ENCODE measurements around the gene IDH3B.
"Not testable (repeated sequence)": the region's sequence is repeated elsewhere in the genome, so short reads cannot be mapped to it uniquely, and the experiment has no call there.

Gene IDH3B

GRCh38 chr20:2663887-2664719, at the start of gene IDH3B:
IDH3B (minus strand) TSS chr20:2664216; CDS start chr20:2664188, 28 bp downstream.
- DNase-seq (ENCODE audit: low spot score): peak; percentile 95

DNA sequence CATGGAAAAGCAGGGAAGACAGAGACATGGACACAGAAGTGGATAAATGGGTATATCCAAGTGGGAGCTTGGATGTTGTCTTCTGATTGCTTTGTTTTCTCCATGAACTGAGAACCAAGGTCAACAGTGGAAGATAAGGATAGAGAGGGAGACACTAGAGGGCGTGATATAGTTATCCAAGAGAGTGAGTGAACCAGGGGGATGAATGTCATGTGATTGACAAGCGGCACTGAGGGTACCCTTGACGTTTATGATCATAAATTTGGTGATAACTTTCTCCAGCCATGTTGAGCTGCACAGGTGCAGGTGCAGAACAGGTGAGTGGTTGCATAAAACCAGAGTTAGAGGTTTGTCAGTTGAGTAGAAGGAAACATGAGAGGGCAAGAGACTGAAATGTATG, 49.3 kb upstream of the IDH3B start:
- no peak for DNase-seq (ENCODE audit: low spot score)

DNA sequence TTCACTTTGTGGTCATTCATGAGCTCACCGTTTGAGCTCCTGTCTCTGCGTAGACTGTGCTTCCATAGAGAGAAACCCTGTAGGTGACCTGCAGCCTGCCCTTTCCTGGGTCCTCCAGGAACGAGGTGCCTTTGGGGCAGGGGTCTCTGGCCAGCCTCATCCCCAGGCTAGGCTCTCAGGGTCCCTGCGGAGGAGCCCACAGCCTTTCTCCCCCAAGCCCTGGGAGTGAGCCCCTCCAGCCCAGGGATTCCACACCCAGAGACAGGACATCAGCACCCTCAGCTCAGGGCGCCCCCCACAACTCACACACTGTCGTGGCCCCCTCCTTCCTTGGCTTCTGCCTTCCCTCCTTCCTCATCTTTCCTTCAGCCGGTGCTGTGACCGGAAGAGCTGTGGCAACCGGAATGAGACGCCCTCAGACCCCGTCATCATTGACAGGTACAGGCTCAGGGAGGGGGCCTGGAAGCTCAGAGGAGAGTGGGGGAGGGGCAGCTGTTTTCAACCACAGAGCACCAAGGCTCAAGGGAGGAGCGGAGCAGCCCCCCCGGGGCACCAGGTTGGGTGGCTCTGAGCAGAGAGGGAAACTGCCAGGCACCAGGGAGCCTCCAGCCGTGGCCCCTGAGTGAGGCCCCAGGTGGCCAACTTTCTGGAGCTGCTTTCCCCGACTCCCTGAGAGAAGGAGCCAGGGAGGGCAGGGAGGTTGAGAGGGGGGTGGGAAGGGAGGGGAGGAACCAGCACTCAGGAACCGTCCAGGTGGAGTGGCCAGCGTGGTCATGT, 45.4 kb upstream of the IDH3B start:
- DNase-seq (ENCODE audit: low spot score): no peak

DNA sequence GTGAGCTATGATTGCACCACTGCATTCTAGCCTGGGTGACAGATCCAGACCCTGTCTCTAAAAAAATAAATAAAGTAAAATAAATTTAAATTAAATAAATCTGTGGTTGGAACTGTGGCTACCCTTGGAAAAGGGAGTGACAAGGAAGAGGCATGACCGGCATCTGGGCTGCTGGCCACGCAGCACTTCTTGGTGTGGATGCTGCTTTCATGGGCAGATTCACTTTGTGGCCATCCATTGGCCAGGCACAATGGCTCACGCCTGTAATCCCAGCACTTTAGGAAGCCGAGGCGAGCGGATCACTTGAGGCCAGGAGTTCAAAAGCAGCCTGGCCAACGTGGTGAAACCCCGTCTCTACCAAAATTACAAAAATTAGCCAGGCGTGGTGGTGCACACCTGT, 44.6 kb upstream of the IDH3B start:
- no peak for DNase-seq (ENCODE audit: low spot score)

DNA sequence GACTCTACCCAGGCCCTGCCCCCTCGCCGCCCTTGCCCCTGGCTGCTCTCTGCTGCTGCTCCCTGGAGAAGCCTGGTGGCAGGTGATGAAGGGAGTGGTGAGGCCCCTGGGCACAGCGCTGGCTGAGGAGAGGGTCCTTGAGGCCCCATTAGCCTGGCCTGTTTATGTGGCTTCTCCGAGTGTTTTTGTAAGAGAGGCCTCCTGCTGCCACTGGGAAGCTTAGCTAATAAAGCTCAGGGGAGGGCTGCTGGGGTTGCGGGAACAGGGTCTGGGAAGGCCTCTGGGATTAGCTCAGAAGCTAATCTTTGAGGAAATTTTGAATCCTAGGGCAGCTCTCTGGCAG, 44.0 kb upstream of the IDH3B start:
- no peak for DNase-seq (ENCODE audit: low spot score)

- no peak for DNase-seq (ENCODE audit: low spot score)
Measured at GRCh38 chr20:2707353-2708072, 43.5 kb upstream of the IDH3B start.

GRCh38 chr20:2706688-2707352, 42.8 kb upstream of the IDH3B start:
- no peak for DNase-seq (ENCODE audit: low spot score)

GRCh38 chr20:2705931-2706645, 42.1 kb upstream of the IDH3B start:
- peak; percentile 63 for DNase-seq (ENCODE audit: low spot score)

DNA sequence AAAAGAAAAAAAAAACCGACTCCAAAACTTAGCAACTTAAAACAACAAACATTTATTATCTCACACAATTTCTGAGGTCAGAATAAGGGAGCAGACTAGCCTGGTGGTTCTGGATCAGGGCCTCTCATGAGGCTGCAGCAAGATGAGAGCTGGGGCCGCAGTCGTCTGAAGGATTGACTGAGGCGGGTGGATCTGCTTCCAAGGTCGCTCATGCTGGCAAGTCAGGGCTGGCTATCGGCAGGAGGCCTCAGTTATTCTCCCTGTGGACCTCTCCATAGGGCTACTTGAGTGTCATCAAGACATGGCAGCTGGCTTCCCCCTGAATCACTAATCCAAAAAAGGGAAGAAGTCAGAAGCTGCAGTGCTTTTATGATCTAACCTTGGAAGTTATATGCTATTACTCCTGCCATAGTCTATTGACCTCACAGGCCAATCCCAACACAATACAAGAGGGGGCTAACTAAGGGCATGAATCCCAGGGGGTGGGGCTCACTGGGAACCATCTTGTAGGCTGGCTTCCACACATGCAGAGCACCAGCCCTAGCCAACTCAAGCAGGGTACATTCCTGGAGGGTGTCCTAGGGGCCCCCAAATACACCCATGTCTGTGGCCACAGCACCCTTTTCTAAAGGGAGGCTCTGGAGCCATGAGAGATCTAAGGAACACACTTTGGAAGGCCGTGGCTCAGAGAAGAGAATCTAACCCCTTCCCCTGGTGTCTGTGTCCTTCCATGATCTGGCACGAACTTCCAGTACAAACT, 39.9 kb upstream of the IDH3B start:
- DNase-seq (ENCODE audit: low spot score): no peak

GRCh38 chr20:2701671-2702081, 37.7 kb upstream of the IDH3B start:
- DNase-seq (ENCODE audit: low spot score): peak; percentile 68

DNA sequence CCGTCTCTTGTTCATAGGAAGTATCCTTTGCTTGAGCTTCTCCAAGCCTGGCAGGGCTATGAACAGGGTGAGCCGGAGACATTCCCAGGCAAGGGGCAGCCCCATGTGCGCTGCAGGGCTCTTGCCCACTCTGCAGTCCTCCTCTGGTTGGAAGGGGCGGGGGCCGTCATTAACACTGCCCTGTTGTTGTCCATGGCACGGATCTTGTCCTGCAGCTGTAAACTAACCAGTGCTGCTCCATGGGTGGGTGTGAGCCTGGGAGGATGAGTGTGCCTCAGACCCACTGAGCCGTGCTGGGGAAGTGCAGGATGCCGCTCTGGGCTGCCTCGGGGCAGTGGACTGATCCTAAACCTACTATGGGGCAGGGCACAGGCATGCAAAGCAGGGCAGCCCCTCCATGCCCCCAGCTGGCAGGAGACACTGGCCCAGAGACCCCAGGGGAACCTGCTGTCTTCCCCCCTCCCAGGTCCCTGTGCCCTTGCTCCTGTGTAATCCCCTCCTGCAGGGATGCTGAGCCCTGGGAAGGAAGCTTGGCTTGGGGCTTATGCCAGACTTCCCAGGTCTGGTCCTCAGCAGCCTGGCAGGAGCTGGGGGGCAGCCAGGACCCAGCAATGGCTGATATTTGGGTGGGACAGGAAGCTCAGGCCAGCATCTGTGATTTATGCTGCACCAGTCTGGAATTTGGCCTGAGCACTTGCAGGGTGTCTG, 37.1 kb upstream of the IDH3B start:
- DNase-seq (ENCODE audit: low spot score): no peak

DNA sequence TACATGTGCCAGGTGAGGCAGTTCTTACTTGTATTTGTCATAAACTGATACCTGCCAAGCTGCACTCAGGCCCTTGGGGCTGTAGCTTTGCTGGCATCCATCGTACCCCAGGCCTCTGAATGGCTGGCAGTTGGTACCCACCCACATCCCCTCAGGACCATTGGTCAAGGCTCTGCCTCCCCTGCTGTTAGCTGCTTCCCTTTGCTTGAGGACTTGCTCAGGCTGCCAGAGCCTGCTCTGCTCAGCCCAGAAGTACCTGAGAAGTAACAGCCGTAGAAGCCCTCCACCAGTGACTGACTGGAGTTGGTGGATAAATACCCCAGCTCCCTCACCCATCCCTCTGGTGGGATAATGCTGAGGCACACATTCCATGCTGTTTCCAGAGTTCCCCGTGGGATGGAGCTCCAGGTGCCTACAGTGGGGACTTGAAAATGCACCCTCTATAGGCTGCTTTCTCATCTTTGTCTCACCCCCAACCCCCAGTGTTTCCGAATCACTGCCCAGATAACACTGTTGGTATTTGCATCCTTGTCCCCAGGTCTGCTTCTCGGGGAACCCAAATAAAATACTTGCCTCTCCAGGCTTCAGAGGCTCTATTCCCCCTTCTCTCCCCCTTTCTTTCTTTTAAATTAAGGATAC, 35.9 kb upstream of the IDH3B start:
- no peak for DNase-seq (ENCODE audit: low spot score)

DNA sequence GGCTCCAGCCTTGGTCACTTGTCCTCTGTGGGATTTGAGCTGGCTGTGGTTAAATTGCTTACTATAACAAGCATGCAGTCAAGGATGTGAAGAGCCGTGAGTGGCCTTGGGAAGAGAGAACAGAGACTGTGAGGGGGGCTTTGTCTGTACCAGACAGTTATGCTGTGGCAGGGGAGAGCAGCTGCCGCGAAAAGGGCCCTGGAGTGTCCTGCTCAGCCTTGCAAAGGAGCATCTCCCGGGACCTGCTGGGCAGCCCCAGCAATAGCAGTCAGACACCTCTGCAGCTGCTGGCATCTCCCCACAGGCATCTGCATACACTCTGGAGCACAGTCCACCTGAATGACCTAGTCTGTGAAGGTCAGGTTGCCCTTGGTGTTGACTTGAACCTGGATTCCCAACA, 34.9 kb upstream of the IDH3B start:
- DNase-seq (ENCODE audit: low spot score): no peak

DNA sequence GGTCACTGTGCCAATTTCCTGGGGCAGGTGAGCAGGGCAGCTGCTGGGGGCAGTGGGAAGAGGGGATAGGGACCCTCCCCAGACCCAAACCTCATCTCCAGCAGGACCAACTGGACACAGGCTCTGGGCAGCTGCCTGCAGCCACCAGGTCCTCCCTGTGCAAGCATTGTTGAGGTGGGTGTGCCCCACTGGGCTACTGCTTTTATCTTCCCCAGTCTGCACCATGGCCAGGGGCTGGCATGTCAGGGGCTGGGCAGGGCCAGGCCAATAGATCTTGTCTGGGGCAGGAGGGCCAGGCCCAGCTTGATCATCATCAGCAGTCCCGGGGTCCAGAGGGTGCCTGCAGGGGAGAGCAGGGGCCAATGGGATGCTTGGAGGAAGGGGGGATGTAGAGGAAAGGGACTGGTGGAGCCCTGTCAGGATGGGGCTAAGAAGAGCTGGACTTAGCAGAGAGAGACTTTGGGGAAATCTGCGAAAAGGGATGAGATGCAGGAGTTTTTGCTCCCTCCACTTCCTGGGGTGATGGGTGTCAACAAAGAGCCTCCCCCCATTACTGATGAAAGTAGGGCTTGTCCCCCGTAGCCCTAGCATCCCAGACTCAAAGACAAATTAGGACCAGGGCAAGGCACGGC, 34.3 kb upstream of the IDH3B start:
- no peak for DNase-seq (ENCODE audit: low spot score)

DNA sequence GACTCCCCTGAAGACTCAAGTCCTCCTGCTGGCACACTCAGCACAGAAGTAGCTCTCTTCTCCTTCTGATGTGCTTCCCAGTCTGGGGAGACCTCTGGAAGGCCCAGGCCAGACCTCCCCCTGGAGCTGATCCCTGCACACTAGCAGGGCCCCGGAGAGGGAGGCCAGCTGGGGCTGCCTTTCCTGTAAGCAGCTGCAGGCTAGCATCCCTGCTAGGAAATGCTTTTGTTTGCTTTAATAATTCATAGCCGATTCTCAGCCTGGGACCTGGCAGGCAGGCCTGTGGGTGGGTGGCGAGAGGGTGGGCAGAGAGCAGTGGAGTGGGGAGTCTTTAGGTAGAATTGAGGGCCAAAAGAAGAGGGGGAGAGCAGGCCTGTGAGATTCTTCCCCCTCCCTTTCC, 33.8 kb upstream of the IDH3B start:
- DNase-seq (ENCODE audit: low spot score): no peak

GRCh38 chr20:2696646-2697045, 32.6 kb upstream of the IDH3B start:
- DNase-seq (ENCODE audit: low spot score): no peak

- not testable (repeated sequence) for DNase-seq (ENCODE audit: low spot score)
Measured at GRCh38 chr20:2695984-2696525, 32.0 kb upstream of the IDH3B start.

DNA sequence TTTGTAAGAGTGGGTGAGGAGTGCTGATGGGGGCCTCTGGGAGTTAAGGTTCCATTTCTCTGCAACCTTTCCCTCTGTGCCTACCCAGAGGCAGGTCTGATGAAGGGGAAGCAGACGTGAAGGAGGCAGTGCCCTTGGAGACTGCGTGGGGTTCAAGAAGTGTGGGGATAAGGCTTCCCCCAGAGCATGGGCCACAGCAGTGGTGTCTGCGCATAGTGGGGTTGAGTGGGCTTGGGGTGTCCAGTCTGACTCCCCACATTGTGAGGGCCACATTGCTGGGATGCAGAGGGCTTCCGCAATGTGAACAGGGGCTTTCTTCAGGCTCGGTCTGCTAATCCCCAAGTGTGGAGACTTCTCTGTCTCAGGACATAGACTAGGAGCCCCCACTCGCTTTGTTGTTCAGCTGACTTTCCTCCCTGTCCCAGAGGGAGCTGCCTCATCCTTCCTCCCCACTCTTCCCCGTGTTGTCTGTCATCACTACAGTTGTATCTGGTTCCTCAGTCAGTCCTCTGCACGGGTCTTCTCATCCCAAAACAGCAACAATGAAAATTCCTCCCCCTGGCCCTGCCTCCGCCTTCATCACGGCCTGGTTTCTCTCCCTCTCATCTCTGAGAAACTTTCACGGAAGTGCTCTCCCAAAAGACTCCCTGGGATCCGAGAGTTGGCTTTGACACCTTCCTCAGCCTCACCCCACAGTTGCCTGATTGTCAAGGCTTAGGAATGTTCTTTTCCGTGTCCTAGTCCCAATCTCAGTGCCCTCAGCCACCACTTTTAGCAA, 31.4 kb upstream of the IDH3B start:
- DNase-seq (ENCODE audit: low spot score): no peak
